HL-60 (cell line): ENCODE measurements around the gene NFU1.

Source experiments
- POLR2AphosphoS5 ChIP-seq: IDR thresholded peaks from 2 replicates; pipeline ENCODE4 v1.6.1; 2012; ENCODE audit warnings: low read depth
- SPI1 ChIP-seq: IDR thresholded peaks from 2 replicates; pipeline ENCODE4 v1.6.1; 2012; ENCODE audit warnings: low read depth, mild to moderate bottlenecking, borderline replicate concordance
- TF ChIP-seq, protein P1 (sequence below): IDR thresholded peaks from one replicate; pipeline ENCODE4 v1.5.1; 2011; ENCODE audit warnings: low read length, control low read depth, inconsistent platforms; ENCODE audit not compliant: insufficient read depth
- TF ChIP-seq, protein P2 (sequence below): IDR thresholded peaks from 2 replicates; pipeline ENCODE4 v1.6.1; 2012; ENCODE audit warnings: low read depth; ENCODE audit not compliant: insufficient replicate concordance

DNA sequence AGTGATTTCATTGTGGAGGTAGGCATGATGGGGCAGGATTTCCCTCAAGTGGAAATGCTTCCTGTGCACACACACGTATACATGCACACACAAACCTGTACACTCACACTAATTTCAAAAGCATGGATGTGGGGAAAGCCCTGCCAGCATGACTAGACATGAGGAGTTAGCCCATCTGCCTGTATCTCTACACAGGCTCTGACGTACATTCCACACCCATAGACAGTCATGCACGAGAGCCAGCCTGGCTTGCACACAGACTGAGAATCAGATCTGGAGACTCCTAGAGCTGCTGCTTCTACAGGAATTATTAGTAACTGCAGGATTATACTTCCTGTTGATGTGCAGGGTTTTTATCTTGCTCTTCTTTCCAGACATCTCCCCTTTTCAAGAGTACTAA, 27.3 kb upstream of the NFU1 start:
- TF ChIP-seq, protein P1, sequence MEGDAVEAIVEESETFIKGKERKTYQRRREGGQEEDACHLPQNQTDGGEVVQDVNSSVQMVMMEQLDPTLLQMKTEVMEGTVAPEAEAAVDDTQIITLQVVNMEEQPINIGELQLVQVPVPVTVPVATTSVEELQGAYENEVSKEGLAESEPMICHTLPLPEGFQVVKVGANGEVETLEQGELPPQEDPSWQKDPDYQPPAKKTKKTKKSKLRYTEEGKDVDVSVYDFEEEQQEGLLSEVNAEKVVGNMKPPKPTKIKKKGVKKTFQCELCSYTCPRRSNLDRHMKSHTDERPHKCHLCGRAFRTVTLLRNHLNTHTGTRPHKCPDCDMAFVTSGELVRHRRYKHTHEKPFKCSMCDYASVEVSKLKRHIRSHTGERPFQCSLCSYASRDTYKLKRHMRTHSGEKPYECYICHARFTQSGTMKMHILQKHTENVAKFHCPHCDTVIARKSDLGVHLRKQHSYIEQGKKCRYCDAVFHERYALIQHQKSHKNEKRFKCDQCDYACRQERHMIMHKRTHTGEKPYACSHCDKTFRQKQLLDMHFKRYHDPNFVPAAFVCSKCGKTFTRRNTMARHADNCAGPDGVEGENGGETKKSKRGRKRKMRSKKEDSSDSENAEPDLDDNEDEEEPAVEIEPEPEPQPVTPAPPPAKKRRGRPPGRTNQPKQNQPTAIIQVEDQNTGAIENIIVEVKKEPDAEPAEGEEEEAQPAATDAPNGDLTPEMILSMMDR: no peak
- TF ChIP-seq POLR2AphosphoS5 (no peak), SPI1 (no peak)
- TF ChIP-seq, protein P2, sequence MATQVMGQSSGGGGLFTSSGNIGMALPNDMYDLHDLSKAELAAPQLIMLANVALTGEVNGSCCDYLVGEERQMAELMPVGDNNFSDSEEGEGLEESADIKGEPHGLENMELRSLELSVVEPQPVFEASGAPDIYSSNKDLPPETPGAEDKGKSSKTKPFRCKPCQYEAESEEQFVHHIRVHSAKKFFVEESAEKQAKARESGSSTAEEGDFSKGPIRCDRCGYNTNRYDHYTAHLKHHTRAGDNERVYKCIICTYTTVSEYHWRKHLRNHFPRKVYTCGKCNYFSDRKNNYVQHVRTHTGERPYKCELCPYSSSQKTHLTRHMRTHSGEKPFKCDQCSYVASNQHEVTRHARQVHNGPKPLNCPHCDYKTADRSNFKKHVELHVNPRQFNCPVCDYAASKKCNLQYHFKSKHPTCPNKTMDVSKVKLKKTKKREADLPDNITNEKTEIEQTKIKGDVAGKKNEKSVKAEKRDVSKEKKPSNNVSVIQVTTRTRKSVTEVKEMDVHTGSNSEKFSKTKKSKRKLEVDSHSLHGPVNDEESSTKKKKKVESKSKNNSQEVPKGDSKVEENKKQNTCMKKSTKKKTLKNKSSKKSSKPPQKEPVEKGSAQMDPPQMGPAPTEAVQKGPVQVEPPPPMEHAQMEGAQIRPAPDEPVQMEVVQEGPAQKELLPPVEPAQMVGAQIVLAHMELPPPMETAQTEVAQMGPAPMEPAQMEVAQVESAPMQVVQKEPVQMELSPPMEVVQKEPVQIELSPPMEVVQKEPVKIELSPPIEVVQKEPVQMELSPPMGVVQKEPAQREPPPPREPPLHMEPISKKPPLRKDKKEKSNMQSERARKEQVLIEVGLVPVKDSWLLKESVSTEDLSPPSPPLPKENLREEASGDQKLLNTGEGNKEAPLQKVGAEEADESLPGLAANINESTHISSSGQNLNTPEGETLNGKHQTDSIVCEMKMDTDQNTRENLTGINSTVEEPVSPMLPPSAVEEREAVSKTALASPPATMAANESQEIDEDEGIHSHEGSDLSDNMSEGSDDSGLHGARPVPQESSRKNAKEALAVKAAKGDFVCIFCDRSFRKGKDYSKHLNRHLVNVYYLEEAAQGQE: no peak
